Upper lobe of left lung (tissue), 6 donors: ENCODE results near the gene ITGA8. TPM values are rescaled to one million over a fixed set of nuclear protein-coding genes. Genes with fewer than 3 reads are reported as not detected.
"Not testable (repeated sequence)": the region's sequence is repeated elsewhere in the genome, so short reads cannot be mapped to it uniquely, and the experiment has no call there.

Experiments used
- ATAC-seq, 2 donors: fragments of 200-7000 bp; cut with Tn5 transposase; one replicate each; pipeline ENCODE4 v1.9.1; 2022; ENCODE audit warnings: mild to moderate bottlenecking in 2 of 2, moderate library complexity in 2 of 2; ENCODE audit not compliant: low FRiP score in 2 of 2
- DNase-seq, 2 donors: peaks; one replicate each; pipeline ENCODE4 v3.0.0-alpha.2; 2019 to 2020
- H3K27ac ChIP-seq, 4 donors: fragments of 200-600 bp; sonication (generic); one replicate each; pipeline ENCODE4 v1.5.1; 2016 to 2019
- H3K27me3 ChIP-seq, 4 donors: fragments of 200-600 bp; sonication (generic); one replicate each; pipeline ENCODE4 v1.5.1; 2017 to 2019
- H3K36me3 ChIP-seq, 4 donors: fragments of 200-600 bp; sonication (generic); one replicate each; pipeline ENCODE4 v1.5.1; 2016 to 2019
- H3K4me1 ChIP-seq, 4 donors: fragments of 200-600 bp; sonication (generic); one replicate each; pipeline ENCODE4 v1.5.1; 2018 to 2019
- H3K4me3 ChIP-seq, 4 donors: fragments of 200-600 bp; sonication (generic); one replicate each; pipeline ENCODE4 v1.5.1; 2017 to 2019; ENCODE audit warnings: mild to moderate bottlenecking in 2 of 4, moderate library complexity in 1 of 4
- H3K9me3 ChIP-seq, 4 donors: fragments of 200-600 bp; sonication (generic); one replicate each; pipeline ENCODE4 v1.5.1; 2018 to 2019
- EP300 ChIP-seq, 4 donors: sonication (generic); formaldehyde crosslinking; IDR thresholded peaks; one replicate each; pipeline ENCODE4 v1.5.1; 2017; ENCODE audit warnings: antibody characterized with exemption in 4 of 4, control low read depth in 2 of 4
- POLR2A ChIP-seq, 4 donors: fragments of 450-650 bp; IDR thresholded peaks; one replicate each; pipeline ENCODE4 v1.5.1; 2016 to 2017; ENCODE audit warnings: antibody characterized with exemption in 4 of 4, mild to moderate bottlenecking in 2 of 4
- POLR2AphosphoS5 ChIP-seq, 2 donors: sonication (generic); formaldehyde crosslinking; IDR thresholded peaks; one replicate each; pipeline ENCODE4 v1.5.1; 2017; ENCODE audit warnings: antibody characterized with exemption in 2 of 2
- whole genome bisulfite sequencing, 2 donors: methylation state at CpG; one replicate each; pipeline ENCODE4 v1.1.5; 2017 to 2018; 5-methylcytosine and 5-hydroxymethylcytosine counted together
- total RNA-seq, 6 donors: library from RNA; depleted of rRNA in 4 of 6; stranded (reverse); fragments of >200 nt in 4 of 6; gene quantifications; one replicate each; pipeline versions ENCODE4 v1.1.0 to v1.2.1, GENCODE V29; 2016 to 2021
- TF ChIP-seq, protein P1 (sequence below), 6 experiments: fragments of 450-650 bp in 4 of 6; fragments of 200-600 bp in 2 of 6; sonication (generic) in 2 of 6; IDR thresholded peaks; one replicate each; pipeline ENCODE4 v1.5.1; 2016 to 2019; ENCODE audit warnings: antibody characterized with exemption in 6 of 6
- donor health status: DM: no; HTN: no; CAD: no; lungs with moderate emphysema.
- donor health status: DM: no; HTN: yes; CAD: no; lungs with severe emphysema.

Gene ITGA8
- total RNA-seq, 6 donors from 2014 or later, result 18.2 to 40.3 (median 26.4) TPM

DNA sequence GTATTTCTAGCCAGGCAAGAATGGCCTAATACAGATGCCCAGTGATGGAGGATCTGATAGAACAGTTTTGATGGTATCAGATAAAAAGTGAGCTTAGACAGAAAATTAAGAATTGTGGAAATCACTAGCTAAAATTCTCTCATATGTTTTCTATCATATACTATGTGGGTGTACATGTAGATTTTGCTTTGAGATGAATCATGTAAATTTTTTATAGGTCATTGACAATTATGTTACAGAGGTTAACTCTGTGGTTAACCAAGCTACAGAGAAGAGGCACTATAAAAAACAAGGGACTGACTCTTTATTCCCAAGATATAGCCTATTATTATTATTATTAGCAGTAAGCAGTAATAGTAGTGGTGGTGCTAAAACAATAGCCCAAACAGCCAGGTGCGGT is 156.5 kb downstream of the ITGA8 start:
- 100% methylated on average over 1 of the region's 1 CpG for WGBS, 2 donors
- H3K4me3 ChIP-seq, result no peak overlapping the region
- H3K36me3 ChIP-seq, result no peaks in the 10 kb centered on the region
- no peak for DNase-seq
- no peaks in the 10 kb centered on the region for H3K9me3 ChIP-seq
- no peak for TF ChIP-seq POLR2A (IDR thresholded peaks at IDR 0.05)
- TF ChIP-seq POLR2AphosphoS5 (IDR thresholded peaks at IDR 0.05), result no peak
- no peak for TF ChIP-seq EP300 (IDR thresholded peaks at IDR 0.05)
- TF ChIP-seq, protein P1, sequence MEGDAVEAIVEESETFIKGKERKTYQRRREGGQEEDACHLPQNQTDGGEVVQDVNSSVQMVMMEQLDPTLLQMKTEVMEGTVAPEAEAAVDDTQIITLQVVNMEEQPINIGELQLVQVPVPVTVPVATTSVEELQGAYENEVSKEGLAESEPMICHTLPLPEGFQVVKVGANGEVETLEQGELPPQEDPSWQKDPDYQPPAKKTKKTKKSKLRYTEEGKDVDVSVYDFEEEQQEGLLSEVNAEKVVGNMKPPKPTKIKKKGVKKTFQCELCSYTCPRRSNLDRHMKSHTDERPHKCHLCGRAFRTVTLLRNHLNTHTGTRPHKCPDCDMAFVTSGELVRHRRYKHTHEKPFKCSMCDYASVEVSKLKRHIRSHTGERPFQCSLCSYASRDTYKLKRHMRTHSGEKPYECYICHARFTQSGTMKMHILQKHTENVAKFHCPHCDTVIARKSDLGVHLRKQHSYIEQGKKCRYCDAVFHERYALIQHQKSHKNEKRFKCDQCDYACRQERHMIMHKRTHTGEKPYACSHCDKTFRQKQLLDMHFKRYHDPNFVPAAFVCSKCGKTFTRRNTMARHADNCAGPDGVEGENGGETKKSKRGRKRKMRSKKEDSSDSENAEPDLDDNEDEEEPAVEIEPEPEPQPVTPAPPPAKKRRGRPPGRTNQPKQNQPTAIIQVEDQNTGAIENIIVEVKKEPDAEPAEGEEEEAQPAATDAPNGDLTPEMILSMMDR (IDR thresholded peaks at IDR 0.05), result no peak
- no peaks in the 10 kb centered on the region for H3K4me1 ChIP-seq
- no peak overlapping the region for H3K27ac ChIP-seq
- H3K27me3 ChIP-seq, result no peaks in the 10 kb centered on the region
- no peak for ATAC-seq

DNA sequence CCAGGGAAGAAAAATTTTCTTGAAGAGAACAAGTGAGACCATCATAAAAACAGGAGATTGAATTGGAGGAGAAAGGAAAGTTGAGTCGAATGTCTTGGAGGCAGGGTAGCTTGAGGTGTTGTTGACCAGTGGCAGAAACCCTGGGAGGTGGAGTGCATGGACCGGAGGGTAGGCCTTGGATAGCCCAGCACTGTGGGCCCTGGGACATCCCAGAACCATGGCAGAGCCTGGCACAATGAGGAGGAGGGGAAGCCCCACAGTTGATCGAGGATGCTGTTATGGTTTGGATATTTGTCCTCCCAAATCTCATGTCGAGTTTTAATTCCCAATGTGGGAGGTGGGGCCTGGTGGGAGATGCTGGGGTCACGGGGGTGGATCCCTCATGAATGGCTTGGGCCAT is 157.1 kb downstream of the ITGA8 start:
- Histone ChIP-seq H3K4me1 (no peaks in the 10 kb centered on the region), H3K27me3 (no peaks in the 10 kb centered on the region), H3K4me3 (no peak overlapping the region), H3K36me3 (no peaks in the 10 kb centered on the region), H3K9me3 (no peaks in the 10 kb centered on the region), H3K27ac (no peak overlapping the region)
- TF ChIP-seq, protein P1 (IDR thresholded peaks at IDR 0.05), result no peak
- TF ChIP-seq POLR2AphosphoS5 (IDR thresholded peaks at IDR 0.05) (no peak), POLR2A (IDR thresholded peaks at IDR 0.05) (no peak), EP300 (IDR thresholded peaks at IDR 0.05) (no peak)
- WGBS, 2 donors, result 87 to 92% methylated on average over 5 of the region's 5 CpGs
- ATAC-seq, result peak in 1 of 2 donors; percentile 62
- DNase-seq, result no peak

DNA sequence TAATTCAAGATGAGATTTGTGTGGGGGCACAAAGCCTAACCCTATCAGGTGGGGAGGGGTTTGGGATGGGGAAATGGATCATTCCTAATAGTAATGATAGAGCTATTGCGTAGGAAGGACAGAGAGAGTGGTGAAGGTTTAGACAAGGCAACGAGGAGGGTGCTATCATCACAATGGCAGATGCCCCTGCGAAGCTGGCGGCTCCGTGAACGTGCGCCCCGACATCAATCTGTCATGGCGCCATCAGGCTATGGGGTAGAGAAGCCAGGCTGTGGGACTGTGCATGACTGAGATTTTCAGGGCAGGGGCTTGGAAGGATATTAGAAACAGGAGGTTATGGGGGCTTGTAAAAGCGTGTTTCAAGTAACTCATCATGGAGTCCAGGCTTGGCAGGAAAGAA is 157.6 kb downstream of the ITGA8 start:
- no peak for ATAC-seq
- H3K9me3 ChIP-seq, result no peaks in the 10 kb centered on the region
- TF ChIP-seq, protein P1 (IDR thresholded peaks at IDR 0.05), result no peak
- no peak for TF ChIP-seq EP300 (IDR thresholded peaks at IDR 0.05)

DNA sequence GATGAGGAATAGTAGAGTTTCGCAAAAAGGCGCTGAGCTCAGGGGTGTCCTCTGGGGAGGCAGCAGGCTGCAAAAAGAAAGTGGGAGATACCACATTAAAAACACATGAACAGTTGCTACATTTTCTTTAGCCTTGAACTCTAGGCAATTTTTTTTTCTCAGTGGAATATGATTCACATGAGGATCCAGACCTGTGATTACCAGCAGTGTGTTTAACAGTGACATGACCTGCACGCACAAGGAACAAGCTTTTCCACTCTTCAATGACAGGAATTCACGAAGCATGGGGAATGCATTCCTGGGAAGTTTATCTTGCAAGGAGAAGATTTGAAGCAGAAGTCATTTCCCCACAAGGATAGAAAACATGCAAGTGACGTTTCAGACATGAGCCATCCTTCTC is 161.6 kb downstream of the ITGA8 start:
- no peaks in the 10 kb centered on the region for H3K27me3 ChIP-seq
- no peak overlapping the region for H3K4me3 ChIP-seq
- peak in 1 of 2 donors; percentile 34 for ATAC-seq
- 59 to 74% methylated on average over 5 of the region's 5 CpGs for WGBS, 2 donors
- no peaks in the 10 kb centered on the region for H3K36me3 ChIP-seq
- H3K4me1 ChIP-seq, result no peaks in the 10 kb centered on the region
- no peak for DNase-seq
- no peaks in the 10 kb centered on the region for H3K9me3 ChIP-seq
- TF ChIP-seq POLR2A (IDR thresholded peaks at IDR 0.05), result no peak
- TF ChIP-seq POLR2AphosphoS5 (IDR thresholded peaks at IDR 0.05), result no peak
- TF ChIP-seq, protein P1 (IDR thresholded peaks at IDR 0.05), result no peak
- no peak for TF ChIP-seq EP300 (IDR thresholded peaks at IDR 0.05)
- H3K27ac ChIP-seq, result no peak overlapping the region

More for the DNA sequence above, 157.6 kb downstream of the ITGA8 start:
- Histone ChIP-seq H3K27me3 (no peaks in the 10 kb centered on the region), H3K4me1 (no peaks in the 10 kb centered on the region), H3K36me3 (no peaks in the 10 kb centered on the region), H3K4me3 (no peak overlapping the region), H3K27ac (no peak overlapping the region)
- peak in 1 of 2 donors; percentile 57 for DNase-seq
- 90 to 93% methylated on average over 10 of the region's 10 CpGs for WGBS, 2 donors

DNA sequence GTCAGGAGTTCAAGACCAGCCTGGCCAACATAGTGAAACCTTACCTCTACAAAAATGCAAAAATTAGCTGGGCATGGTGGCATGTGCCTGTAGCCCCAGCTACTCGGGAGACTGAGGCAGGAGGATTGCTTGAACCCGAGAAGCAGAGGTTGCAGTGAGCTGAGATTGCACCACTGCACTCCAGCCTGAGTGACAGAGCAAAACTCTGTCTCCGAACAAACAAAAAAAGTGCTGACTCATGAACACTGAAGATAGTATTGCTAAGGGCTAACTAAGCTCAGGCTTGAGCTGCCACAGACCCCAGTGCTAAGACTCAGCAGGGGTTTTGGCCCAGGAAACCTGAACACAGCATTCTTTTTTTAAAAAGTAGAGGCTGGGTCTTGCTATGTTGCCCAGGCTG is 162.6 kb downstream of the ITGA8 start:
- H3K4me1 ChIP-seq, H3K36me3 ChIP-seq, H3K9me3 ChIP-seq, ATAC-seq, H3K27me3 ChIP-seq, DNase-seq, H3K27ac ChIP-seq, H3K4me3 ChIP-seq: not testable (repeated sequence)
- 54 to 61% methylated on average over 2 to 3 of the region's 3 CpGs for WGBS, 2 donors
